SK-N-MC (cell line): ENCODE results near the gene TUT4.
A peak's percentile ranks its signal among the peaks of the same experiment; 100 is the strongest.

Experiments used
- DNase-seq: peaks from one replicate; pipeline ENCODE4 v3.0.0-alpha.2; 2011; ENCODE audit warnings: low read depth, low spot score
- H3K27ac ChIP-seq: fragments of 200-600 bp; sonication (generic); 2 replicates; pipeline ENCODE4 v1.5.1; 2016; ENCODE audit warnings: mixed run types
- H3K36me3 ChIP-seq: fragments of 200-600 bp; sonication (generic); 2 replicates; pipeline ENCODE4 v1.6.1; 2017; ENCODE audit warnings: antibody characterized with exemption, low read length, mixed read lengths; ENCODE audit not compliant: insufficient read depth
- H3K4me3 ChIP-seq: fragments of 200-600 bp; sonication (generic); 2 replicates; pipeline ENCODE4 v1.5.1; 2016
- H3K9ac ChIP-seq: fragments of 200-600 bp; sonication (generic); 2 replicates; pipeline ENCODE4 v1.8.0; 2017; ENCODE audit warnings: mixed run types, mixed read lengths; ENCODE audit not compliant: insufficient read length
- H3K9me3 ChIP-seq: fragments of 200-600 bp; sonication (generic); 2 replicates; pipeline ENCODE4 v1.6.1; 2017; ENCODE audit warnings: low read depth, mild to moderate bottlenecking, antibody characterized with exemption, low read length, moderate library complexity, mixed read lengths
- EZH2 ChIP-seq: fragments of 200-600 bp; sonication (generic); IDR thresholded peaks from one replicate; pipeline ENCODE4 v1.6.1; 2017; ENCODE audit warnings: antibody characterized with exemption
- FOXP2 ChIP-seq: optimal IDR thresholded peaks from 2 replicates; pipeline ENCODE3; 2011; ENCODE audit warnings: mild to moderate bottlenecking, moderate library complexity; ENCODE audit not compliant: insufficient read depth; ENCODE audit errors: extremely low read length, control extremely low read depth
- POLR2AphosphoS5 ChIP-seq: IDR thresholded peaks from 2 replicates; pipeline ENCODE4 v1.6.1; 2012; ENCODE audit warnings: mild to moderate bottlenecking, low read depth, low read length, borderline replicate concordance

TUT4 gene

DNA sequence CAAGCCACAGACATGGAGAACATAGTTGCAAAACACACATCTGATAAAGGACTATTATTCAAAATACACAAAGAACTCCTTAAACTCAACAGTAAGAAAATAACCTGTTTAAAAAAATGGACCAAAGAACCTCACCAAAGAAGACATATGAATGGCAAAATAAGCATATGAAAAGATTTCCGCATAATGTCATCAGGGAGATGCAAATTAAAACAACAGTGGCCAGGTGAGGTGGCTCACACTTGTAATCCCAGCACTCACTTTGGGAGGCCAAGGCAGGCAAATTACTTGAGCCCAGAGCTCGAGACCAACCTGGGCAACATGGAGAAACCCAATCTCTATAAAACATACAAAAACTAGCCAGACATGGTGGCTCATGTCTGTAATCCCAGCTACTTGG, 98.1 kb downstream of the TUT4 start:
- Histone ChIP-seq H3K27ac (no peak overlapping the region), H3K36me3 (peaks cover 6% of the 10 kb centered on the region; the same call in 1 of the 2 replicates), H3K9ac (no peak overlapping the region), H3K4me3 (no peak overlapping the region), H3K9me3 (no peaks in the 10 kb centered on the region)
- TF ChIP-seq EZH2: no peak
- TF ChIP-seq FOXP2: no peak
- no peak for TF ChIP-seq POLR2AphosphoS5
- DNase-seq: no peak

DNA sequence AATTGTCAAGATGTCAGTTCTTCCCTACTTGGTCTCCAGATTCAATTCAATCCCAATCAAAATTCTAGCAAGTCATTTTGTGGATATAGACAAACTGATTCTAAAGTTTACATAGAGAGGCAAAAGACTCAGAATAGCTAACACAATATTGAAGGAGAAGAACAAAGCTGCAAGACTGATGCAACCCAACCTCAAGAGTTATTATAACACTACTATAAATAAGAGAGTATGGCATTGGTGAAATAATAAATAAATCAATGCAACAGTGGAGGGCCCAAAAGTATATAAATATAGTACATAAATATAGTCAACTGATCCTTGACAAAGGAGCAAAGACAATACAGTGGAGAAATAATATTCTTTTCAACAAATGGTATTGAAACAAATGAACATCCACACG, 98.8 kb downstream of the TUT4 start:
- Histone ChIP-seq H3K9ac (no peak overlapping the region), H3K4me3 (no peak overlapping the region), H3K27ac (0 out of 2 replicates have a peak overlapping the region, but pooled peaks have one; percentile 22), H3K9me3 (no peaks in the 10 kb centered on the region), H3K36me3 (peaks cover 6% of the 10 kb centered on the region; the same call in 1 of the 2 replicates)
- no peak for TF ChIP-seq FOXP2
- no peak for TF ChIP-seq EZH2
- TF ChIP-seq POLR2AphosphoS5: no peak
- DNase-seq: no peak

DNA sequence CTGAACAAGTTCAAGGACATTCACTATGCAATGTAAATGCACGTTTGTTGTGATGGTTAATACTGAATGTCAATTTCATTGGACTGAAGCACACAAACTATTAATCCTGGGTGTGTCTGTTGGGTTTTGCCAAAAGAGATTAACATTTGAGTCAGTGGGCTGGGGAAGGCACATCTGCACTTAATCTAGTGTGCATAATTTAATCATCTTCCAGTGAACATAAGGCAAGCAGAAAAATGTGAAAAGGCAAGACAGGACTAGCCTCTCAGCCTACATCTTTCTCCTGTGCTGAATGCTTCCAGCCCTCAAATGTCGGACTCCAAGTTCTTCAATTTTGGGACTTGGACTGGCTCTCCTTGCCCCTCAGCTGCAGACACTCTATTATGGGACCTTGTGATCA, 108.4 kb downstream of the TUT4 start:
- DNase-seq: no peak
- H3K4me3 ChIP-seq: no peak overlapping the region
- H3K9me3 ChIP-seq: no peaks in the 10 kb centered on the region
- peaks cover 37% of the 10 kb centered on the region for H3K36me3 ChIP-seq
- no peak overlapping the region for H3K9ac ChIP-seq
- TF ChIP-seq POLR2AphosphoS5 (no peak), EZH2 (no peak), FOXP2 (no peak)
- H3K27ac ChIP-seq: no peak overlapping the region

DNA sequence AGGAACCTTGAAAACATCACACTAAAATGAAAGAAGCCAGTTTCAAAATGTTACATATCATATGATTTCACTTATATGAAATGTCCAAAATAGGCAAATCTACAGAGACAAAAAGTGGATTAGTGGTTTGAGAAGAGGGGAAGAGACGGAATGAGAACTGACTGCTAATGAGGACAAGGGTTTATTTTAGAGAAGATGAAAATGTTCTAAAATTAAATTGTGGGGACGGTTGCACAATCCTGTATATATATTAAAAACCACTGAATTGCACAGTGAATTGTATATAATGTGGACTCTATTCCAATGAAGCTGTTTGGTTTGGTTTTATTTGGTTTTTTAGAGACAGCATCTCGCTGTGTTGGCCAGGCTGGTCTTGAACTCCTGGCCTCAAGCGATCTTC, 112.9 kb downstream of the TUT4 start:
- DNase-seq: no peak
- H3K27ac ChIP-seq: no peak overlapping the region
- H3K9me3 ChIP-seq: no peaks in the 10 kb centered on the region
- H3K9ac ChIP-seq: no peak overlapping the region
- TF ChIP-seq FOXP2 (no peak), EZH2 (no peak), POLR2AphosphoS5 (no peak)
- H3K4me3 ChIP-seq: no peak overlapping the region
- H3K36me3 ChIP-seq: peaks cover 32% of the 10 kb centered on the region

DNA sequence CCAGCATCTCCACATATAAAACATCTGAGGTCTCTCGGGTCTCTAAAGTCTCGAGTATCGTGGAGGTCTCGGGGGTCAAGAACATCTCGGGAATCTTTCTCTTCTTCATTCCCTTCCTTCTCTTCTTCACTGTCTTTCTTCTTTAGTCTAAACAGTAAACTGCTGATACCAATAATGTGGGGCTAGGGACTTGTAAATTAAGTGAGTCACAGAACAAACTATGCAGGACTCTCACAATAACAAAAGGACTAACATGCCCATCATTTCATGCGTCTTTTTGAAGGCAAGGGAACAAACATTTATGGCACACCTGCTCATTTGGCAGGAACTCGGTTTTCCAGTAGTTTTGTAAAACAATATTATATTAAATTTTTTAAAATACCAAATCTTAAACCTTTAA, 116.1 kb downstream of the TUT4 start:
- Histone ChIP-seq H3K27ac (no peak overlapping the region), H3K9me3 (no peaks in the 10 kb centered on the region), H3K36me3 (peaks cover 30% of the 10 kb centered on the region), H3K4me3 (no peak overlapping the region), H3K9ac (no peak overlapping the region)
- DNase-seq: no peak
- TF ChIP-seq FOXP2 (no peak), POLR2AphosphoS5 (no peak), EZH2 (no peak)

DNA sequence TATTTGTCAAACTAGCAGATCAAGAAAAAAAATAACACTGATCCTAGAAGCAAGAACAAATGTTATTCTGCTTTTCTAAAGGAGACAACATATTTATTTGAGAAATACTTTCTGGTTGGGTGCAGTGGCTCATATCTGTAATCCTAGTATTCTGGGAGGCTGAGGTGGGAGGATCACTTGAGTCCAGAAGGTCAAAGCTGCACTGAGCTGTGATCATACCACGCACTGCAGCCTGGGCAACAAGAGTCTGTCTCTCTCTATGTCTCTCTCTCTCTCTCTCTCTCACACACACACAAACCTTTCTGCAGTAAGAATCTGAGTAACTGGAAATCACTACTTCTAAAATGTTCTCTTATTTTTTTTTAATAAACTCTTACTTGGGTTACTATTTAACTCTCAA, 117.2 kb downstream of the TUT4 start:
- TF ChIP-seq EZH2 (no peak), POLR2AphosphoS5 (no peak), FOXP2 (no peak)
- Histone ChIP-seq H3K4me3 (no peak overlapping the region), H3K27ac (no peak overlapping the region), H3K9me3 (no peaks in the 10 kb centered on the region), H3K9ac (no peak overlapping the region), H3K36me3 (peaks cover 36% of the 10 kb centered on the region)
- DNase-seq: no peak

DNA sequence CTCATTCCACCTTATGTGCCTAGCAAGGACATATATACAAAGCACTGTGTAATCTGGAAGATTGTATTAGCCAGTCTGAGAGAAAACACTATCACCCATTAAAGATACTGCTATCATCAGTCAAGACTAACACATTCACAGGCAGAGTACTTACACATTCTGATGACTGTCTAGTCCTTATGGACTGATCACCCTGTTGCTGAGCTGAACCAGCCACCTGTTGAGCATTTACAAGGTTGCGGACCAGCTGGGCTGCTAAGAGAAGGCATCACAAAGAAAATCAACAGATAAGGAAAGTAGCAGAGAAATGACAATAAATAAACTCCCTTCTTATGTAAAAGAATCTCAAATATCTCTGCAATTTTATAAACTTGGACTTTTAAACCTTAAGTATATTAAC, 117.7 kb downstream of the TUT4 start:
- H3K9ac ChIP-seq: no peak overlapping the region
- no peaks in the 10 kb centered on the region for H3K9me3 ChIP-seq
- DNase-seq: no peak
- peaks cover 41% of the 10 kb centered on the region for H3K36me3 ChIP-seq
- TF ChIP-seq FOXP2: no peak
- TF ChIP-seq POLR2AphosphoS5: no peak
- TF ChIP-seq EZH2: no peak
- no peak overlapping the region for H3K27ac ChIP-seq
- H3K4me3 ChIP-seq: no peak overlapping the region

DNA sequence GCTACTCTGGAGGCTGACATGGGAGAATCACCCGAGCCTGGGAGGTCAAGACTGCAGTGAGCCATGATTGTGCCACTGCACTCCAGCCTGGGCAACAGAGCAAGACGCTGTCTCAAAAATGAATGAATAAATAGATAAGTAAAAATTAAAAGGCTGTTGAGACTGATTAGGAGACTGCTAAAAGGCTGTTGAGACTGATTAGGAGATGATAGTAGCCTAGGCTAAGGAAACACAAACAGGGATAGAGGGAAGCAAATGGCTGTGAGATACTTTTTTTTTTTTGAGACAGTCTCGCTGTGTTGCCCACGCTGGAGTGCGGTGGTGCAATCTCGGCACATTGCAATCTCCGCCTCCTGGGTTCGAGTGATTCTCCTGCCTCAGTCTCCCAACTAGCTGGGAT, 120.1 kb downstream of the TUT4 start:
- H3K9ac ChIP-seq: no peak overlapping the region

DNA sequence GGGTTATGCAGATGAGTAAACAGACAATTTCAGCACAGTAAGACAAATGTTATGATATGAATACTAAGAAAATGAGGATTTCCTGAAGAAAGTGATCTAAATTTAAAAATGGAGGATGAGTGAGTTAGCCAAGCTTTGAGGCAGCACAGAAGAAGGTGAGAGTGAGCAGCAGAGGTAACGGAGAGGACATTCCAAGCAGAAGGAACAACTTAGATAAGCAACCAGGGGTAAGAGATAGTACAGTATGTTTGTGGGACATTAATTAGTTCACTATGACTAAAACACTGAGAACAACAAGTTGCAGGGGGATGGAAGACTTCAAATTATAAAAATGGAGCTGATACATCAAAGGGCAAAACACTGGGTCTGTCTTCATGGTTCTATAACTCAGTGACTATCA, 125.7 kb downstream of the TUT4 start:
- no peak overlapping the region for H3K4me3 ChIP-seq
- no peak overlapping the region for H3K27ac ChIP-seq
- no peak overlapping the region for H3K9ac ChIP-seq
- no peaks in the 10 kb centered on the region for H3K9me3 ChIP-seq
- DNase-seq: no peak
- TF ChIP-seq POLR2AphosphoS5 (no peak), EZH2 (no peak), FOXP2 (no peak)
- peaks cover 51% of the 10 kb centered on the region for H3K36me3 ChIP-seq

More for the DNA sequence above, 120.1 kb downstream of the TUT4 start:
- Histone ChIP-seq H3K9me3 (no peaks in the 10 kb centered on the region), H3K4me3 (no peak overlapping the region), H3K27ac (no peak overlapping the region), H3K36me3 (peaks cover 43% of the 10 kb centered on the region)
- TF ChIP-seq FOXP2 (no peak), POLR2AphosphoS5 (no peak), EZH2 (no peak)
- no peak for DNase-seq
